A673 (cell line): ENCODE data around the gene MSANTD1. TPM values are rescaled to one million over a fixed set of nuclear protein-coding genes. Genes with fewer than 3 reads are reported as not detected.

ENCODE experiments used
- BruUV-seq: library from RNA; stranded (reverse); fragments of 400-500 nt; replicated peaks from 2 replicates; lab custom pipeline; 2021; lab: Mats Ljungman, UMichigan
- CTCF ChIA-PET: fragments of 300-600 bp; sonication (Branson Sonifier 250); formaldehyde crosslinking; loops from one replicate; lab custom pipeline; 2022; ENCODE audit warnings: antibody characterized with exemption; lab: Charles Lee
- POLR2A ChIA-PET: fragments of 300-600 bp; sonication (Branson Sonifier 250); formaldehyde crosslinking; loops from one replicate; lab custom pipeline; 2022; ENCODE audit warnings: antibody characterized with exemption; ENCODE audit not compliant: low non-redundant PET; lab: Charles Lee
- DNase-seq: peaks from one replicate; pipeline ENCODE4 v3.0.0-alpha.2; 2015; ENCODE audit warnings: low spot score
- H3K27ac ChIP-seq: fragments of 200-600 bp; sonication (generic); 2 replicates; pipeline ENCODE4 v1.5.1; 2016; ENCODE audit warnings: mixed run types, low read depth, mild to moderate bottlenecking, mixed read lengths, antibody characterized with exemption, low read length; ENCODE audit not compliant: poor library complexity, severe bottlenecking
- H3K27me3 ChIP-seq: fragments of 200-600 bp; sonication (generic); replicated peaks from 2 replicates; pipeline ENCODE4 v1.6.1; 2017; ENCODE audit warnings: mixed run types, low read depth, mild to moderate bottlenecking, mixed read lengths, antibody characterized with exemption, low read length; ENCODE audit not compliant: insufficient read depth, poor library complexity
- H3K36me3 ChIP-seq: fragments of 200-600 bp; sonication (generic); 2 replicates; pipeline ENCODE4 v1.6.1; 2016; ENCODE audit warnings: mixed run types, mild to moderate bottlenecking, mixed read lengths, antibody characterized with exemption, low read length; ENCODE audit not compliant: insufficient read depth, poor library complexity, severe bottlenecking
- H3K4me1 ChIP-seq: fragments of 200-600 bp; sonication (generic); 2 replicates; pipeline ENCODE4 v1.6.1; 2017; ENCODE audit warnings: mixed run types, mild to moderate bottlenecking, mixed read lengths, antibody characterized with exemption, low read length; ENCODE audit not compliant: insufficient read depth, poor library complexity, severe bottlenecking
- H3K4me3 ChIP-seq: fragments of 200-600 bp; sonication (generic); 2 replicates; pipeline ENCODE4 v1.5.1; 2016; ENCODE audit warnings: low read depth, mixed run types, mild to moderate bottlenecking, mixed read lengths, low read length; ENCODE audit not compliant: poor library complexity, severe bottlenecking
- H3K9me3 ChIP-seq: fragments of 200-600 bp; sonication (generic); 2 replicates; pipeline ENCODE4 v1.6.1; 2016; ENCODE audit warnings: mixed run types, low read depth, mild to moderate bottlenecking, mixed read lengths, antibody characterized with exemption, low read length; ENCODE audit not compliant: poor library complexity, severe bottlenecking
- CTCF ChIP-seq: fragments of 300-800, 200-600 bp; sonication (generic); conservative IDR thresholded peaks from 2 replicates; pipeline ENCODE4 v1.5.1; 2017; ENCODE audit warnings: low read depth, mild to moderate bottlenecking, antibody characterized with exemption, low read length, moderate library complexity, mixed read lengths
- EZH2 ChIP-seq: fragments of 200-600 bp; sonication (generic); IDR thresholded peaks from 2 replicates; pipeline ENCODE4 v1.6.1; 2017; ENCODE audit warnings: borderline replicate concordance, low read depth, mild to moderate bottlenecking, mixed read lengths, antibody characterized with exemption, low read length; ENCODE audit not compliant: poor library complexity, severe bottlenecking
- intact Hi-C: fragments of 100-400 bp; cut with micrococcal nuclease; formaldehyde crosslinking; loops from one replicate; pipeline ENCODE4 v1.10.0; 2022; ENCODE audit not compliant: unreplicated experiment
- total RNA-seq: library from RNA; stranded (reverse); gene quantifications from 2 replicates; pipeline ENCODE4 v1.2.3, GENCODE V29; 2021

The MSANTD1 gene
- total RNA-seq, 1 experiment from 2014 or later, result 2.3 TPM

GRCh38 chr4:3225071-3225850, 23.7 kb upstream of the MSANTD1 start:
- Histone ChIP-seq H3K36me3 (peaks cover 37% of the 10 kb centered on the region), H3K27ac (no peak overlapping the region), H3K27me3 (no peaks in the 10 kb centered on the region), H3K4me3 (no peak overlapping the region), H3K9me3 (no peaks in the 10 kb centered on the region), H3K4me1 (no peaks in the 10 kb centered on the region)
- no peak for DNase-seq
- TF ChIP-seq CTCF (no peak), EZH2 (no peak)
- POLR2A ChIA-PET, result no interaction called here
- CTCF ChIA-PET, result no interaction called here
- BruUV-seq, result no TSS peak
- intact Hi-C loops, result no loop called here

- ChIA-PET POLR2A (no interaction called here), CTCF (no interaction called here)
- Histone ChIP-seq H3K27me3 (no peaks in the 10 kb centered on the region), H3K27ac (no peak overlapping the region), H3K9me3 (no peaks in the 10 kb centered on the region), H3K4me3 (no peak overlapping the region), H3K4me1 (no peaks in the 10 kb centered on the region), H3K36me3 (peaks cover 40% of the 10 kb centered on the region)
- no peak for TF ChIP-seq EZH2
- no peak for TF ChIP-seq CTCF
- BruUV-seq, result no TSS peak
- no peak for DNase-seq
- intact Hi-C loops, result no loop called here
Measured at GRCh38 chr4:3225936-3226335, 23.0 kb upstream of the MSANTD1 start.

GRCh38 chr4:3226467-3226866, 22.5 kb upstream of the MSANTD1 start:
- no peak for DNase-seq
- no TSS peak for BruUV-seq
- Histone ChIP-seq H3K4me3 (no peak overlapping the region), H3K36me3 (peaks cover 44% of the 10 kb centered on the region), H3K27ac (no peak overlapping the region), H3K4me1 (no peaks in the 10 kb centered on the region), H3K9me3 (no peaks in the 10 kb centered on the region), H3K27me3 (no peaks in the 10 kb centered on the region)
- ChIA-PET POLR2A (no interaction called here), CTCF (no interaction called here)
- intact Hi-C loops, result no loop called here
- TF ChIP-seq EZH2 (no peak), CTCF (no peak)
